ENCODE results near the gene SSR4.

GRCh38 chrX:153806999-153807575 is 12.6 kb downstream of the SSR4 start:
- TF ChIP-seq CTCF (IDR thresholded peaks at IDR 0.05; ENCODE audit: poor library complexity) (no peak), EZH2phosphoT487 (IDR thresholded peaks at IDR 0.05; ENCODE audit: low read depth, severe bottlenecking, unreplicated experiment) (no peak)

Measured in hepatocyte (in vitro differentiated cells).